IMR-90 (cell line): ENCODE measurements around the gene MS4A6E. TPM values are rescaled to one million over a fixed set of nuclear protein-coding genes. Genes with fewer than 3 reads are reported as not detected.

Experiments
- ATAC-seq: fragments of 200-7000 bp; cut with Tn5 transposase; 2 replicates; pipeline ENCODE4 v1.9.1; 2020; ENCODE audit warnings: low read depth, mild to moderate bottlenecking, moderate library complexity
- BruUV-seq: library from RNA; stranded (reverse); fragments of 400-500 nt; replicated peaks from 2 replicates; lab custom pipeline; 2021; lab: Mats Ljungman, UMichigan
- CTCF ChIA-PET: fragments of 300-600 bp; formaldehyde crosslinking; extraction: SDS; loops from one replicate; lab custom pipeline; 2021; ENCODE audit warnings: antibody characterized with exemption; lab: Yijun Ruan, JAX
- POLR2A ChIA-PET: fragments of 300-600 bp; sonication (Branson Sonifier 250); formaldehyde crosslinking; loops from one replicate; lab custom pipeline; 2022; ENCODE audit warnings: antibody characterized with exemption; ENCODE audit not compliant: unreplicated experiment; lab: Charles Lee
- DNase-seq: peaks from one replicate; pipeline ENCODE4 v3.0.0; 2013
- H2AFZ ChIP-seq: replicated peaks from 2 replicates; pipeline ENCODE3; 2013; ENCODE audit warnings: low read length, mild to moderate bottlenecking; ENCODE audit not compliant: poor library complexity
- H2AK5ac ChIP-seq: 2 replicates; pipeline ENCODE4 v1.6.1; 2013; ENCODE audit warnings: low read depth, low read length, inconsistent platforms
- H2AK9ac ChIP-seq: replicated peaks from 2 replicates; pipeline ENCODE3; 2013; ENCODE audit warnings: mild to moderate bottlenecking, low read depth, low read length, moderate library complexity; ENCODE audit not compliant: poor library complexity
- H2BK120ac ChIP-seq: 2 replicates; pipeline ENCODE4 v1.6.1; 2013; ENCODE audit warnings: low read depth, low read length, inconsistent platforms
- H2BK15ac ChIP-seq: 3 replicates; pipeline ENCODE4 v1.6.1; 2013; ENCODE audit warnings: low read depth, low read length, inconsistent platforms
- H2BK20ac ChIP-seq: 2 replicates; pipeline ENCODE4 v1.6.1; 2013; ENCODE audit warnings: low read depth, mild to moderate bottlenecking, inconsistent platforms, low read length, moderate library complexity
- H2BK5ac ChIP-seq: 2 replicates; pipeline ENCODE4 v1.6.1; 2013; ENCODE audit warnings: mild to moderate bottlenecking, low read depth, low read length, inconsistent platforms; ENCODE audit not compliant: poor library complexity, severe bottlenecking
- H3K14ac ChIP-seq: replicated peaks from 2 replicates; pipeline ENCODE4 v1.6.1; 2013; ENCODE audit warnings: low read depth, low read length, inconsistent platforms
- H3K18ac ChIP-seq: 2 replicates; pipeline ENCODE4 v1.6.1; 2013; ENCODE audit warnings: low read depth, low read length, control low read depth
- H3K23ac ChIP-seq: 2 replicates; pipeline ENCODE4 v1.6.1; 2013; ENCODE audit warnings: low read depth, low read length, inconsistent platforms
- H3K27ac ChIP-seq: 2 replicates; pipeline ENCODE4 v1.5.1; 2013; ENCODE audit warnings: mild to moderate bottlenecking, control low read depth, low read length; ENCODE audit not compliant: insufficient read depth
- H3K27me3 ChIP-seq: 2 replicates; pipeline ENCODE4 v1.6.1; 2013; ENCODE audit warnings: low read length; ENCODE audit not compliant: control insufficient read depth, insufficient read depth
- H3K36me3 ChIP-seq: 2 replicates; pipeline ENCODE4 v1.6.1; 2013; ENCODE audit warnings: low read length, mixed read lengths; ENCODE audit not compliant: control insufficient read depth, insufficient read depth
- H3K4ac ChIP-seq: 2 replicates; pipeline ENCODE4 v1.6.1; 2013; ENCODE audit warnings: low read depth, low read length, inconsistent platforms
- H3K4me1 ChIP-seq: 2 replicates; pipeline ENCODE4 v1.6.1; 2013; ENCODE audit warnings: low read length, mixed read lengths; ENCODE audit not compliant: control insufficient read depth, insufficient read depth
- H3K4me2 ChIP-seq: 2 replicates; pipeline ENCODE4 v1.6.1; 2013; ENCODE audit warnings: low read depth, mild to moderate bottlenecking, control low read depth, low read length, moderate library complexity
- H3K4me3 ChIP-seq: 2 replicates; pipeline ENCODE4 v1.5.1; 2013; ENCODE audit warnings: low read depth, mild to moderate bottlenecking, control low read depth, low read length, moderate library complexity; ENCODE audit not compliant: insufficient read depth
- H3K56ac ChIP-seq: 2 replicates; pipeline ENCODE4 v1.6.1; 2013; ENCODE audit warnings: low read length, inconsistent platforms; ENCODE audit not compliant: insufficient read depth; ENCODE audit errors: extremely low read depth
- H3K79me1 ChIP-seq, 2 experiments: 2 replicates each; pipeline ENCODE4 v1.6.1; 2013; ENCODE audit warnings: low read length in 2 of 2, inconsistent platforms in 1 of 2, low read depth in 1 of 2
- H3K9ac ChIP-seq: 2 replicates; pipeline ENCODE4 v1.6.1; 2013; ENCODE audit warnings: low read depth, low read length, control low read depth
- H3K9me1 ChIP-seq: 2 replicates; pipeline ENCODE4 v1.6.1; 2013; ENCODE audit warnings: low read length, inconsistent platforms; ENCODE audit not compliant: insufficient read depth
- H3K9me3 ChIP-seq: 2 replicates; pipeline ENCODE4 v1.6.1; 2013; ENCODE audit warnings: low read length; ENCODE audit not compliant: control insufficient read depth, insufficient read depth
- H4K20me1 ChIP-seq: 2 replicates; pipeline ENCODE4 v1.6.1; 2013; ENCODE audit warnings: low read length, inconsistent platforms; ENCODE audit not compliant: insufficient read depth
- H4K5ac ChIP-seq: 2 replicates; pipeline ENCODE4 v1.6.1; 2013; ENCODE audit warnings: mild to moderate bottlenecking, low read depth, low read length, control low read depth
- H4K8ac ChIP-seq, 2 experiments: 2 replicates each; pipeline ENCODE4 v1.6.1; 2013; ENCODE audit warnings: low read depth in 2 of 2, low read length in 2 of 2, control low read depth in 1 of 2, inconsistent platforms in 1 of 2
- H4K91ac ChIP-seq: 2 replicates; pipeline ENCODE4 v1.6.1; 2013; ENCODE audit warnings: low read depth, low read length, inconsistent platforms; ENCODE audit not compliant: insufficient read depth
- CEBPB ChIP-seq: IDR thresholded peaks from 2 replicates; pipeline ENCODE4 v1.6.1; 2012; ENCODE audit warnings: low read depth, low read length, improper control_type of control experiment
- RAD21 ChIP-seq: IDR thresholded peaks from 2 replicates; pipeline ENCODE4 v1.6.1; 2012; ENCODE audit warnings: low read length, improper control_type of control experiment
- RFX5 ChIP-seq: IDR thresholded peaks from 2 replicates; pipeline ENCODE4 v1.8.0; 2012; ENCODE audit warnings: low read depth, mild to moderate bottlenecking, low read length, moderate library complexity
- WGBS, 2 experiments: methylation state at CpG; one replicate each; pipeline versions ENCODE4 v1.1.5 to v1.1.7; 2013; ENCODE audit warnings: missing lambda C conversion rate in 2 of 2; ENCODE audit not compliant: insufficient read length in 1 of 2; ENCODE audit errors: extremely low coverage in 2 of 2; 5-methylcytosine and 5-hydroxymethylcytosine counted together
- dilution Hi-C: fragments of 300-500 bp; cut with HindIII; formaldehyde crosslinking; loops from one replicate; pipeline ENCODE4 v1.14.3; 2018; ENCODE audit warnings: low sequenced_read_pairs; ENCODE audit not compliant: unreplicated experiment
- in situ Hi-C: fragments of 300-500 bp; cut with MboI; formaldehyde crosslinking; loops from 3 replicates; pipeline ENCODE4 v1.14.3; 2019; ENCODE audit warnings: low sequenced_read_pairs, inconsistent platforms, mixed read lengths
- intact Hi-C: fragments of 100-400 bp; cut with micrococcal nuclease; formaldehyde crosslinking; loops from 2 replicates; pipeline ENCODE4 v1.10.0; 2022
- polyA plus RNA-seq, 3 experiments: library from polyadenylated mRNA; depleted of rRNA; stranded (reverse); fragments of >200 nt; gene quantifications; 2 replicates each; pipeline ENCODE4 v1.2.3, GENCODE V29; 2012; ENCODE audit warnings: low replicate concordance in 1 of 3
- total RNA-seq: library from RNA; depleted of rRNA; stranded (reverse); fragments of >200 nt; gene quantifications from 2 replicates; pipeline ENCODE4 v1.2.3, GENCODE V29; 2012

MS4A6E gene
- total and polyA plus RNA-seq, 2 of the 4 experiments (the other 2 are of a cell fraction) = not detected

GRCh38 chr11:60307507-60308195 is 19.4 kb upstream of the MS4A6E start:
- no peaks in the 10 kb centered on the region for H3K79me1 ChIP-seq
- in situ Hi-C loops = no loop called here

More at GRCh38 chr11:60307507-60308195, 19.4 kb upstream of the MS4A6E start:
- no peak overlapping the region for H2BK15ac ChIP-seq
- no peak overlapping the region for H3K18ac ChIP-seq
- H3K56ac ChIP-seq = no peak overlapping the region
- no peaks in the 10 kb centered on the region for H3K36me3 ChIP-seq
- no peaks in the 10 kb centered on the region for H3K4me1 ChIP-seq
- TF ChIP-seq CEBPB (no peak), RFX5 (no peak), RAD21 (no peak)
- dilution Hi-C loops = no loop called here
- H4K8ac ChIP-seq = no peak overlapping the region
- no peaks in the 10 kb centered on the region for H3K27me3 ChIP-seq
- no CpG with 5 or more reads among the region's 3 CpGs for WGBS, 2 experiments
- no peak for DNase-seq
- H2AK9ac ChIP-seq = no peak overlapping the region
- H3K27ac ChIP-seq = no peak overlapping the region
- H2AFZ ChIP-seq = no peak overlapping the region
- H4K91ac ChIP-seq = no peak overlapping the region
- no peak overlapping the region for H3K14ac ChIP-seq
- H3K9me1 ChIP-seq = no peaks in the 10 kb centered on the region
- BruUV-seq = no TSS peak
- no peak for ATAC-seq
- H3K9ac ChIP-seq = no peak overlapping the region
- no peak overlapping the region for H3K23ac ChIP-seq
- no peak overlapping the region for H2BK120ac ChIP-seq
- CTCF ChIA-PET = no interaction called here
- H3K4ac ChIP-seq = no peak overlapping the region
- H4K5ac ChIP-seq = no peak overlapping the region
- POLR2A ChIA-PET = no interaction called here
- intact Hi-C loops = no loop called here
- H4K20me1 ChIP-seq = no peaks in the 10 kb centered on the region
- no peak overlapping the region for H3K4me3 ChIP-seq
- no peak overlapping the region for H2BK20ac ChIP-seq
- H2BK5ac ChIP-seq = no peak overlapping the region
- no peak overlapping the region for H3K4me2 ChIP-seq
- H3K9me3 ChIP-seq = peaks cover 3% of the 10 kb centered on the region; the same call in 1 of the 2 replicates
- no peak overlapping the region for H2AK5ac ChIP-seq
